ENCODE results near the gene HOXA13.
A peak's percentile ranks its signal among the peaks of the same experiment; 100 is the strongest.

The HOXA13 gene

GRCh38 chr7:27170426-27171324, 29.2 kb downstream of the HOXA13 start:
- DNase-seq (ENCODE audit: low spot score) = no peak

- DNase-seq (ENCODE audit: low spot score) = no peak
Observed at GRCh38 chr7:27169658-27170425, 30.0 kb downstream of the HOXA13 start.

GRCh38 chr7:27168265-27168947, 31.5 kb downstream of the HOXA13 start:
- no peak for DNase-seq (ENCODE audit: low spot score)

- DNase-seq (ENCODE audit: low spot score) = no peak
Observed at GRCh38 chr7:27167916-27168264, 32.0 kb downstream of the HOXA13 start.

DNA sequence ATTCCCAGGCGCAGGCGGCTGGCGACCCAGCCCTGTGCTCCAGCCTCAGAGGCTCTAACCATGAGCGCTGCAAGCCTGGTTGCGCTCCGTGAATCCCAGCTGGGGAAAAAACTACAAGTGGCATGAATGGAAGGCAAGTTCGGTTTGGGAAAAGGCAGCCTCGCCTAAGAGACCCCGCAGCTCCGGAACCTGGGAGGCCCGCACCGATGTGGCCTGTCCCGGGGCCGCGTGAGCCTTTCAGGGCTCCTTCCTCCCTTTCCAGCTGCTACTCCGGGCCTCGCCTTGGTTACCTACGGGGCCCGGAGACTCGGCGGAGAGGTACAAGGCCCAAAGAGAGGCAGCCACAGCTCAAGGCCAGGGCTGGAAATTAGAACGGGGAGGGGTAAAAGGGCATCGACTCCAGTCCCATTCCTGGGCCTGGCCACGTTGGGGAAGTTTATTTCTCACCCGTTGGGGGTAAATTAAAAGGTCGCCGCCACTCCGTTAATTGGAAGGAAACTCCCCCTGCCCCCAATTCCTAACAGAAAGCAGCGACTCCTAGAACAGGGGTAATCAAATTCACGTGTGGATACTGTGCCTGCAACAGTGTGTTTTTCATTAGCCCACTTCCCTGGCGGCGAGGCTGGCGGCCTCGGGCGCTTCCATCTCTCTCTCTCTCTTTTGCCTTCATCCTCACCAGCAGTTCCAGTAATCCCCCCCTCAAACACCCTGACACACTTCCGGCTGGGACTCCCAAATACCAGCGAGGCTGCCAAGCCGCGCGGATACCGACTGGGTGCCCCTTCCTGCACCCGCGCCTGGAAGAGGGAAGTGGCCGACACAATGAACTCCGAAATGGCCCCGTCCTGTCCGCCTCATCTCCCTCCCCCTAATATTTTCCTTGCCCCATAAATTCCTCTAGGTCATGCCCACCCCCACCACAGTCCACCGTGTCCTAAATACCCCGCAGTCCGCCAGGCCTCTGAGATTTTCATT, 33.1 kb downstream of the HOXA13 start:
- no peak for DNase-seq (ENCODE audit: low spot score)

- DNase-seq (ENCODE audit: low spot score) = no peak
Observed at GRCh38 chr7:27165996-27166530, 33.8 kb downstream of the HOXA13 start.

DNA sequence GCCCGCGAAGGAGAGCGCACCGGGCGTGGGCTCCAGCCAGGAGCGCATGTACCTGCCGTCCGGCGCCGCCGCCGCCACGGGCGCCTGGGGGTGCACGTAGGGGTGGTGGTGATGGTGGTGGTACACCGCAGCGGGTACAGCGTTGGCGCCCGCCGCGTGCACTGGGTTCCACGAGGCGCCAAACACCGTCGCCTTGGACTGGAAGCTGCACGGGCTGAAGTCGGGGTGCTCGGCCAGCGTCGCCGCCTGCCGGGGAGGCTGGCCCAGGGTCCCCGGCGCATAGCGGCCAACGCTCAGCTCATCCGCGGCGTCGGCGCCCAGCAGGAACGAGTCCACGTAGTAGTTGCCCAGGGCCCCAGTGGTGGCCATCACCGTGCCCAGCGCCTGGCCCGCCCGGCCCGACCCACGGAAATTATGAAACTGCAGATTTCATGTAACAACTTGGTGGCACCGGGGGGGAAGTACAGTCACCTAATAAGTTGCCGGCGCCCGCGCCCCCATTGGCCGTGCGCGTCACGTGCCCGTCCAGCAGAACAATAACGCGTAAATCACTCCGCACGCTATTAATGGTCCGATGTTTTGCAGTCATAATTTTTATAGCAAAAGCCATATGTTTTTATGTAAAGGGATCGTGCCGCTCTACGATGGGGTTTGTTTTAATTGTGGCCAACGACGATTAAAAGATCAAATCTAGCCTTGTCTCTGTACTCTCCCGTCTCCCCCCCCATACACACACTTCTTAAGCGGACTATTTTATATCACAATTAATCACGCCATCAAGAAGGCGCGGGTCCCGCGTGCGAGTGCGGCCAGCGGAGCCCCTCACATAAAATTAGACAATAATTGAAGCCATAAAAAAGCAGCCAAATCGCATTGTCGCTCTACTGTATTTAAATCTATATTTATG, 34.5 kb downstream of the HOXA13 start, which contains the start of gene HOXA9:
Gene HOXA9 (minus strand): TSS at position 449 of the 907 bp plus-strand sequence. CDS start 80 bp downstream, at position 369.
- DNase-seq (ENCODE audit: low spot score) = no peak

GRCh38 chr7:27164367-27165088, 35.4 kb downstream of the HOXA13 start:
- no peak for DNase-seq (ENCODE audit: low spot score)

DNA sequence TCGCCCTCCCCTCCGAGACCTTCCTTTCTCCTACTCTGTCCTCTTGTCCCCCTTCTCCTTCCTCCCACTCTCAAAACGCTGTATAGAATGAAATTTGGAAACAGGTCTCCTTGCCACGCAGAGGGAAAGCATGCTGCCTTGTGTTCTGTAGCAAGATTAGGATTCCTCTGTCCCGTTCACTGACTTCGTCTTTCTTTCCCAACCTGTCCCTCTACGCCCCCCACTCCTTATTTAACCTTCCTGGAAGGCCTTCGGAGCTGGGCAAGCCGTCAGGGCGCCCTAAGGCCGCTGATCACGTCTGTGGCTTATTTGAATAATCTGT, 35.9 kb downstream of the HOXA13 start:
- DNase-seq (ENCODE audit: low spot score) = no peak

GRCh38 chr7:27163288-27164044, 36.4 kb downstream of the HOXA13 start:
- DNase-seq (ENCODE audit: low spot score) = no peak

GRCh38 chr7:27162561-27163287, 37.2 kb downstream of the HOXA13 start:
- no peak for DNase-seq (ENCODE audit: low spot score)

GRCh38 chr7:27161721-27162560, 38.0 kb downstream of the HOXA13 start:
- no peak for DNase-seq (ENCODE audit: low spot score)

DNA sequence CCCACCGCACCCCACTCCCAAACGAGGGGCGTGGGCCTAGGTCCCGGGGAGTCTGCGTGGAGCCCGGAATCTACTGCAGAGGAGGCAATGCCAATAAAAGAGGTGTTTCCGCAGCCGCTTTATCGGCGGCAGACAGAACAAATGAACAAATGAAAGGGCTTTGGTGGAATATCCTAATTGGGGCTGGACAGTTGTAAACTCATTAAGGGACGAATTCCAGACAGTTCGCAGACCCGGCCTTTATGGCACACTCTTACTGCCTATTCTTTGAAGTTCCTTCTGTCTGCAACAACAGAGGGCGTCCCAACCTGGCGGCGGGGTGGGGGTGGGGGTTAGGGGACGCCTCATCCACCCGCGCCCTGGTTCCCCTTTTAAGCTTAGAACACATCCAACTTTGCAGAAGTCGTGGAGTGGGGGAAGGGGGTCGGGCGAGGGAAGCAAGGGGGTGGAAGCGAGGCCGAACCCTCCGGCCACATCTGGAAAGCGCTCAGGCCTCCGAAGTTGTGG, 38.6 kb downstream of the HOXA13 start:
- peak; percentile 21 for DNase-seq (ENCODE audit: low spot score)

GRCh38 chr7:27160546-27161213, 39.2 kb downstream of the HOXA13 start:
- peak; percentile 55 for DNase-seq (ENCODE audit: low spot score)

DNA sequence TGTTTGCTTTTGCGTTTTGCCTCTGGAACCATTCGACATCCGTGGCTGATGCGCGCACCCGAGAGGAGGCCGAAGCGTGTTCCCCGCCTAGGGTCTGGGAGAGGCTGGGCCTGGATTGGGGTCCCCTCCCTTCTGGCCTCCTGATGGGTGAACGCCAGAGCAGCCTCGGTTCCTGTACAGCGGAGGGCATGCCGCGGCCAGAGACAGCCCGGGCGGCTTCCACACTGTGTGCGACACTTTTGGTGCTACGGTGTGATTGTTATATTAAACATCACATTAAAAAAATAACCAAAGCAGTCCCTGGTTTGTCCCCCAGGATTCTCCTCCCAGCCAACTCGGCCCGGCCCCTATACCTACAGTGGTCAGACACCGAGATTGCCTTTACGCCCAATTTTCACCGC, 39.7 kb downstream of the HOXA13 start:
- no peak for DNase-seq (ENCODE audit: low spot score)

All from pons (tissue), 1 donor.